ENCODE measurements around the gene TFEB.

The TFEB gene

DNA sequence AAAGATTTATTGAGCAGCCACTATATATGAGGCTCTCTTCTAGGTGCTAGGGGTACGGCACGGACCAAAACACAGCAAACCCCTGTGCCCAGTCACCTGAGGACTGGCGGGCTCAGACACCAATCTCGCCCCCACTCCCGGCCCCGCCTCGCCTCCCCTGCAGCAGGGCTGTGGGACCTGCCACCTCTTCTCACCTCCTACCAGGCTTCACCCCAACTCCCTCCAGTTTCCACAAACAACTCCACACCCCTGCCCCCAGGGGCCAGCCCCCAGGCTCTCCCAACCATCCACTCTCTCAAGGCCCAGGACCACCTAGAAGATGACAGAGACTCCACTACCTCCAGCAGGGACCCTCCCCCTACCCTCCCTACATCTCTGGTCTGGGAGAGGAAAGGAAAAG is 6.5 kb downstream of the TFEB start:
- H3K4me3 ChIP-seq: no peak overlapping the region
- in situ Hi-C loops (cut with MboI; ENCODE audit: low sequenced_read_pairs): no loop called here
- no peaks in the 10 kb centered on the region for H3K4me1 ChIP-seq

DNA sequence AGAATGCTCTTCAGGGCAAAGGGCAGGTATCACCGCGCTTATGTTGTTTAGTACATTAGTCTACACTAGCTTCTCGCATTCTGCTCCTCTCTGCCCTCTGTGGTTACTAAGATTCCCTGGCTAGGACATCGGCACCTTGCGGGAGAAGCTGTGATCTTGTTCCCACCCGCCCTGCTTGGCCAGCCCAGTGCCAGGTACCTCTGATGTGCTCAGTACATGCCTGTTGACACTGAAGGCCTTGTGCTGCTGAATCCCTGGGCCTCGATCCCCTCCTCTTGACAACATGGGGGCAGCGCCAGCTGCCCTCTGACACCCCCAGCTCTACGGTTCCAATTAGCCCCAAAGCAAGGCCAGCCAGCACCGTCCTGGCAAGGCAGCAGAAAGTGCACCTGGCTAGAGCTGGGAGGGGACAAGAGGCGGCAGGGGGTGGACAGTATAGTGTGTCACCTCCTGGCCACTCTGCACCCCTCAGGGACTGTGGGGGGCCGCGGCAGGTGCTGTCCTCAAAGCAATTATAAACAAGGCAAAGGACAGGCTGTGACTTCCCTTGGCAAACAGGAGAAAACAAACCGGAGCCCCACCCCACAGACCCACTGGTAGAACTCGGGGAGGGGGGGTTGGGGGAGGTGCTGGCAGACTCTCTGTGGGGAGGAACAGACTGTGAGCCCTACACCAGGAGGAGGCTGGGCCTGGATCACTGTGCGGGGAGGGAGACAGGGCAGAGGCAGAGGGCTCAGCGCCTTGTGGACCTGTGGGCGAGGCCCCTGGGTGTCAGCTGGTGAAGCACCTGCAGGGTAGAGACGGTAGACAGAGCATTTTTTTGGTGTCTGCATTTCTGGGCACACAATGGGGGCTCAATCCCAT is 7.1 kb downstream of the TFEB start:
- Histone ChIP-seq H3K36me3 (replicated peaks) (no peaks in the 10 kb centered on the region; the same call in 1 of the 2 replicates), H3K9me3 (no peaks in the 10 kb centered on the region), H3K4me3 (no peak overlapping the region), H3K4me1 (no peaks in the 10 kb centered on the region), H3K27me3 (ENCODE audit: low read depth) (no peaks in the 10 kb centered on the region)
- in situ Hi-C loops (cut with MboI; ENCODE audit: low sequenced_read_pairs): no loop called here
- DNase-seq (ENCODE audit: low spot score in 2 of 2): no peak

More for the DNA sequence above, 6.5 kb downstream of the TFEB start:
- no peak for DNase-seq (ENCODE audit: low spot score in 2 of 2)
- no peaks in the 10 kb centered on the region; the same call in 1 of the 2 replicates for H3K36me3 ChIP-seq (replicated peaks)
- no peaks in the 10 kb centered on the region for H3K27me3 ChIP-seq (ENCODE audit: low read depth)
- no peaks in the 10 kb centered on the region for H3K9me3 ChIP-seq

DNA sequence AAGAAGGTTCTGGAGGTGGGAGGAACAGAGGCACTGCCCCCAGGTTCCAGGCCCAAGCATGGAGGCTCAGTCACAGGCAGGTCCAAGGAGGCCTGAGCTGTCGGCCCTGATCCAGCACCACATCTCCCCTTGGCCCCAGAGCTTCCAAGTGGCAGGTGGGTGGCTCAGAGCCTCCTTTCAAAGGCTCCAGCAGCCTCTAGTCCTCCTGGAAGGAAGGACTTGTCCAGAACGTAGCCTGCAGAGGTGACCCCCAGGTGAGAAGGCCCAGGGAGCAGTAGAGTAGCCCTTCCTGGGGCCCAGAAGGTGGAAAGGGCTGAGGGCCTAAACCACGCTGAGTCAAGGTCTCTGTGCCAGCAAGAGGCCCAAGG is 7.7 kb downstream of the TFEB start:
- DNase-seq (ENCODE audit: low spot score in 2 of 2): no peak
- Histone ChIP-seq H3K4me3 (no peak overlapping the region), H3K9me3 (no peaks in the 10 kb centered on the region), H3K27me3 (ENCODE audit: low read depth) (no peaks in the 10 kb centered on the region), H3K4me1 (no peaks in the 10 kb centered on the region), H3K36me3 (replicated peaks) (no peaks in the 10 kb centered on the region; the same call in 1 of the 2 replicates)
- in situ Hi-C loops (cut with MboI; ENCODE audit: low sequenced_read_pairs): no loop called here

- in situ Hi-C loops (cut with MboI; ENCODE audit: low sequenced_read_pairs): no loop called here
- Histone ChIP-seq H3K4me1 (no peaks in the 10 kb centered on the region), H3K4me3 (no peak overlapping the region), H3K36me3 (replicated peaks) (no peaks in the 10 kb centered on the region), H3K9me3 (no peaks in the 10 kb centered on the region), H3K27me3 (ENCODE audit: low read depth) (no peaks in the 10 kb centered on the region)
- no peak for DNase-seq (ENCODE audit: low spot score in 2 of 2)
These were observed 8.5 kb downstream of the TFEB start for GRCh38 chr6:41726876-41727275.

DNA sequence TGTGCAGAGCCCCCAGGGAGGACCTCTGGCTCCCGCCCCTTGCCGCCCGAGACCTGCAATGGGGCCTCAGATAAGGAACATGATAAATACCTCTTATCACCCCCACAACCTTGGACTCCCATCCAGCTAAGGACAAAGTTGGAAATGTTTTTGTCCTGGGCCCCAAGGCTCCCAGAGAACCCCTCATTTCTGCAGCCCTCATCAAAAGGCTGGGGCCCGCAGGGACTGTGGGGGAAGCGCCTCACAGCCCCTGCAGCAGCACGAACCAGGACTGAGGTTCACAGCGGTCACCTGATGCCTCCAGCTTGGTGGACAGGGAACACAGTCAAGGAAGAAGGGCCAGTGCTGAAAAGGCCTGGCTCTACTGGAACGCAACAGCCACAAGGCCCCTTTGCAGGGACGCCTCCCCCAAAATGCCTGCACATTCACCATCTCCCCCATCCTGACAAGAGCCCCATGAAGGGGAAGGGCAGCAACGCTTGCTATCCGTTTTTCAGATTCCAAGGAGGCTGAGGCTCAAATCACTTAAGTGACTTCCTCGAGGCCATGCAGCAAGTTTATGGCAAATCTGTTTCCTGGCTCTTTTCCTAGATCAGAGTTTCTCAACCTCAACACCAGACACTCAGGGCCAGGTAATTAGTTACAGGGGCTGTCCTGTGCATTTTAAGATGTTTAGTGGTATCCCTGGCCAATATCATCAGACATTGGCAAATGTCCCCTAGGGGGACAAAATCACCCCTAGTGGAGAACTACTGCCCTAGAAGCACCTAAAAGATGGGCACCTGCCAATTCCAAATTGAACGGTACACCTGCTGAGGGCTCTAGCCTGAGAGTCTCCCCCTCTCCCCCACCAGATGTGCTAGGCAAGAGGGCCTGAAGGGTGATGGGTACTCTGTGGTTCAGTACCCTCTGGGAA is 10.6 kb downstream of the TFEB start:
- no peaks in the 10 kb centered on the region for H3K4me1 ChIP-seq
- in situ Hi-C loops (cut with MboI; ENCODE audit: low sequenced_read_pairs): no loop called here
- no peaks in the 10 kb centered on the region for H3K9me3 ChIP-seq
- no peak for DNase-seq (ENCODE audit: low spot score in 2 of 2)
- no peaks in the 10 kb centered on the region for H3K27me3 ChIP-seq (ENCODE audit: low read depth)
- H3K4me3 ChIP-seq: no peak overlapping the region
- H3K36me3 ChIP-seq (replicated peaks): no peaks in the 10 kb centered on the region

GRCh38 chr6:41724228-41724580 is 11.2 kb downstream of the TFEB start:
- in situ Hi-C loops (cut with MboI; ENCODE audit: low sequenced_read_pairs): no loop called here
- Histone ChIP-seq H3K9me3 (no peaks in the 10 kb centered on the region), H3K36me3 (replicated peaks) (no peaks in the 10 kb centered on the region), H3K4me1 (no peaks in the 10 kb centered on the region), H3K27me3 (ENCODE audit: low read depth) (no peaks in the 10 kb centered on the region), H3K4me3 (no peak overlapping the region)
- no peak for DNase-seq (ENCODE audit: low spot score in 2 of 2)

GRCh38 chr6:41723530-41724227 is 11.7 kb downstream of the TFEB start:
- H3K9me3 ChIP-seq: no peaks in the 10 kb centered on the region
- DNase-seq (ENCODE audit: low spot score in 2 of 2): peak in 1 of 2 experiments; percentile 23
- H3K4me1 ChIP-seq: no peaks in the 10 kb centered on the region
- in situ Hi-C loops (cut with MboI; ENCODE audit: low sequenced_read_pairs): no loop called here
- H3K4me3 ChIP-seq: no peak overlapping the region
- H3K27me3 ChIP-seq (ENCODE audit: low read depth): no peaks in the 10 kb centered on the region
- H3K36me3 ChIP-seq (replicated peaks): no peaks in the 10 kb centered on the region

- Histone ChIP-seq H3K4me1 (no peaks in the 10 kb centered on the region), H3K9me3 (no peaks in the 10 kb centered on the region), H3K4me3 (no peak overlapping the region), H3K36me3 (replicated peaks) (no peaks in the 10 kb centered on the region), H3K27me3 (ENCODE audit: low read depth) (no peaks in the 10 kb centered on the region)
- in situ Hi-C loops (cut with MboI; ENCODE audit: low sequenced_read_pairs): no loop called here
- no peak for DNase-seq (ENCODE audit: low spot score in 2 of 2)
These were observed 12.4 kb downstream of the TFEB start for GRCh38 chr6:41722969-41723529.

- H3K36me3 ChIP-seq (replicated peaks): no peaks in the 10 kb centered on the region
- no peak overlapping the region for H3K4me3 ChIP-seq
- no peaks in the 10 kb centered on the region for H3K4me1 ChIP-seq
- in situ Hi-C loops (cut with MboI; ENCODE audit: low sequenced_read_pairs): no loop called here
- DNase-seq (ENCODE audit: low spot score in 2 of 2): no peak
- no peaks in the 10 kb centered on the region for H3K27me3 ChIP-seq (ENCODE audit: low read depth)
- no peaks in the 10 kb centered on the region for H3K9me3 ChIP-seq
These were observed 14.0 kb downstream of the TFEB start for GRCh38 chr6:41721414-41721813.

DNA sequence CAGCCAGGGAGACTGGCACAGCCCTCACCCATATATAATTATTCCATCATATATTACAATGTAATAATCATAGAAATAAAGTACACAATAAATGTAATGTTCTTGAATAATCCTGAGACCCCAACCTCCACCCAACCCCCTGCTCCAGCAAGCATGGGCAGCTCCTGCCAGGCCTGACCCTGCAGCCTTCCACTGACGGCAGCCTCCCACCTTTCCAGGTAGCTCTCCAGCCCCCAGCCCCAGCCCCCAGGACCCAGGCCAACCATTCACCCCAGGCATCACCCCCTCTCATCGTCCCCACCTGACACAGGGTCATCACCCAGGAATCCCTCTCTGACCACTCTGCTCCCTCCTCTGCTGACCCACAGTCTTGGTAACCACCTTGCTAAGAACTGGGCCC is 14.6 kb downstream of the TFEB start:
- Histone ChIP-seq H3K36me3 (replicated peaks) (no peaks in the 10 kb centered on the region), H3K4me3 (no peak overlapping the region), H3K9me3 (no peaks in the 10 kb centered on the region), H3K4me1 (no peaks in the 10 kb centered on the region), H3K27me3 (ENCODE audit: low read depth) (no peaks in the 10 kb centered on the region)
- DNase-seq (ENCODE audit: low spot score in 2 of 2): no peak
- in situ Hi-C loops (cut with MboI; ENCODE audit: low sequenced_read_pairs): no loop called here

GRCh38 chr6:41720262-41720620 is 15.2 kb downstream of the TFEB start:
- H3K4me1 ChIP-seq: no peaks in the 10 kb centered on the region
- in situ Hi-C loops (cut with MboI; ENCODE audit: low sequenced_read_pairs): no loop called here
- DNase-seq (ENCODE audit: low spot score in 2 of 2): no peak
- H3K9me3 ChIP-seq: no peaks in the 10 kb centered on the region
- no peaks in the 10 kb centered on the region for H3K27me3 ChIP-seq (ENCODE audit: low read depth)
- no peak overlapping the region for H3K4me3 ChIP-seq
- no peaks in the 10 kb centered on the region for H3K36me3 ChIP-seq (replicated peaks)

DNA sequence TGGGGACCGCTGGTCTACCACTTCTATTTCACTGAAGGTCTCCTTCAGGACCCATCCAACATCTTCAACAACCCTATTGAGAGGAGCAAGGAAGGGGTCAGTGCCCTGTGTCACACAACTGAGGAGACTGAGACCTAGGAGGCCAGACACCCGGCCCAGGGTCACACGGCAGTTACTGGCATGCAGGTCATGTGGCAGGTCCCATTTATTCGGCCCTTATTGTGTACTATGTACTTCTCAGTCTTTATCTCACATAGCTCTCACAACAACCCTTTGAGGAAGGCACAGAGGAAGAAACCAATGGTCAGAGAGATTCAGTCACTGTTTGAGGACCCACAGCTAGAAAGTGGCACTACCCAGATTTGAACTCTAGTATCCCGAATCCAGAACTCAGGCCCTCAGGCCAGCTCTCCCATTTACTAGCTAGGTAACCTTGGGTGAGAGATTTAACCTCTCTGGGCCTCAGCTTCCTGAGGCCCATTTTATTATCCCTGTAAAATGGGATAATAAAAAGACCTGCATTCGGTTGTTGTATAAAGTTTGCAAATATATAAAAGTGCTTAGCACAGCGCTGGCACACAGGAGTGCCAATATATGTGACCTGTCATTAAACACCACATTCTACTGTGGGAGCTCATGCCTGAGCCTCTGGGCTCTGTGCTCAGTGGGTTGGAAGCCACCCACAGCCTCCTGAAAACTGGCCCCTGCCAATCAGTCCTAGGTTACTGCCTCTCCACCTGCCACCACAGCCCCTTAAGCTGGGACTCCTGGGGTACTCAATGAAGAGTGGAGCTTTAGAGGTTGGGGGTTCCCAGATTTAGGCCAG is 15.8 kb downstream of the TFEB start:
- H3K4me1 ChIP-seq: no peaks in the 10 kb centered on the region
- in situ Hi-C loops (cut with MboI; ENCODE audit: low sequenced_read_pairs): no loop called here
- H3K36me3 ChIP-seq (replicated peaks): no peaks in the 10 kb centered on the region
- H3K4me3 ChIP-seq: no peak overlapping the region
- DNase-seq (ENCODE audit: low spot score in 2 of 2): no peak
- no peaks in the 10 kb centered on the region for H3K9me3 ChIP-seq
- no peaks in the 10 kb centered on the region for H3K27me3 ChIP-seq (ENCODE audit: low read depth)

DNA sequence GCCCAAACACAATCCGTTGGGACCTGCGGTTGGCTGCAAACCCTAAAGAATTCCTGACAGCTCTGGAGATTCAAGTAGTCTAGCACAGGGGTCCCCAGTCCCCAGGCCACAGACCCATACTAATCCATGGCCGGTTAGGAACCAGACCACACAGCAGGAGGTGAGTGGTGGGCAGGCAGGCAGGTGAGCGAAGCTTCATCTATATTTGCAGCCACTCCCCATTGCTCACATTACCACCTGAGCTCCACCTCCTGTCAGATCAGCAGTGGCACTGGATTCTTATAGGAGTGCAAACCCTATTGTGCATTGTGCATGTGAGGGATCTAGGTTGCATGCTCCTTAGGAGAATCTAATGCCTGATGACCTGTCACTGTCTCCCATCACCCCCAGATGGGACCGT is 16.6 kb downstream of the TFEB start:
- no peak for DNase-seq (ENCODE audit: low spot score in 2 of 2)
- no peaks in the 10 kb centered on the region for H3K27me3 ChIP-seq (ENCODE audit: low read depth)
- no peaks in the 10 kb centered on the region for H3K4me1 ChIP-seq
- H3K36me3 ChIP-seq (replicated peaks): no peaks in the 10 kb centered on the region
- no peaks in the 10 kb centered on the region for H3K9me3 ChIP-seq
- H3K4me3 ChIP-seq: no peak overlapping the region
- in situ Hi-C loops (cut with MboI; ENCODE audit: low sequenced_read_pairs): no loop called here

Measured in HAP-1 (cell line).